Omental fat pad (tissue), 4 donors: ENCODE measurements around the gene CCNI. TPM values are rescaled to one million over a fixed set of nuclear protein-coding genes. Genes with fewer than 3 reads are reported as not detected.

Experiments
- ATAC-seq: fragments of 150-250 bp; one replicate; pipeline ENCODE4 v1.9.1; 2016; ENCODE audit warnings: mild to moderate bottlenecking, moderate library complexity; ENCODE audit not compliant: low FRiP score
- DNase-seq: peaks from one replicate; pipeline ENCODE4 v3.0.0-alpha.2; 2019; ENCODE audit warnings: low spot score
- total RNA-seq, 4 donors: library from RNA; depleted of rRNA; stranded (reverse); fragments of >200 nt; gene quantifications; one replicate each; pipeline ENCODE4 v1.1.0, GENCODE V29; 2016
- TF ChIP-seq, protein P1 (sequence below), 3 donors: fragments of 450-650 bp; IDR thresholded peaks; one replicate each; pipeline ENCODE4 v1.5.1; 2016 to 2017; ENCODE audit warnings: antibody characterized with exemption in 3 of 3, mild to moderate bottlenecking in 3 of 3, moderate library complexity in 2 of 3

CCNI gene
- total RNA-seq, 4 donors from 2014 or later, result 191 to 233 (median 199) TPM

DNA sequence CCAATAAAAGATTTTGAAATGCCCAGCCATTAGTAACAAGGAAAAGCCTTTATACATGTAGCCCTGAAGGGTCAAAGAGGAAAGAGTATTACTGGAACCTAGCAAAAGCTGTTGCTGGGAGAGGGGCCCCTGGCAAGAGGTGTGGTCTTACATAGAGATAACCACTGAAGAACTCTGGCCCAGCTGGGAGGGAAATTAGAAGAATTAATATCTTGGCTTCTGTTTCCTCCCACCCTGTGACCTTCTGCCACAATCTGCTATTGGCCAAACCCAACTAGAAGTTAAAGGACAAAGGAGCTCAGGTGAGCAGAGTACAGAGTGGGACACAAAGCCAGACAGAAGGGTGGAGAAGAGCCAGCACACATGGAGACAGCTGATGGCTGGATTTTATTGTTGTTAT, 41.9 kb upstream of the CCNI start:
- DNase-seq (no peak), ATAC-seq (no peak)
- TF ChIP-seq, protein P1, sequence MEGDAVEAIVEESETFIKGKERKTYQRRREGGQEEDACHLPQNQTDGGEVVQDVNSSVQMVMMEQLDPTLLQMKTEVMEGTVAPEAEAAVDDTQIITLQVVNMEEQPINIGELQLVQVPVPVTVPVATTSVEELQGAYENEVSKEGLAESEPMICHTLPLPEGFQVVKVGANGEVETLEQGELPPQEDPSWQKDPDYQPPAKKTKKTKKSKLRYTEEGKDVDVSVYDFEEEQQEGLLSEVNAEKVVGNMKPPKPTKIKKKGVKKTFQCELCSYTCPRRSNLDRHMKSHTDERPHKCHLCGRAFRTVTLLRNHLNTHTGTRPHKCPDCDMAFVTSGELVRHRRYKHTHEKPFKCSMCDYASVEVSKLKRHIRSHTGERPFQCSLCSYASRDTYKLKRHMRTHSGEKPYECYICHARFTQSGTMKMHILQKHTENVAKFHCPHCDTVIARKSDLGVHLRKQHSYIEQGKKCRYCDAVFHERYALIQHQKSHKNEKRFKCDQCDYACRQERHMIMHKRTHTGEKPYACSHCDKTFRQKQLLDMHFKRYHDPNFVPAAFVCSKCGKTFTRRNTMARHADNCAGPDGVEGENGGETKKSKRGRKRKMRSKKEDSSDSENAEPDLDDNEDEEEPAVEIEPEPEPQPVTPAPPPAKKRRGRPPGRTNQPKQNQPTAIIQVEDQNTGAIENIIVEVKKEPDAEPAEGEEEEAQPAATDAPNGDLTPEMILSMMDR (IDR thresholded peaks at IDR 0.05), result no peak

DNA sequence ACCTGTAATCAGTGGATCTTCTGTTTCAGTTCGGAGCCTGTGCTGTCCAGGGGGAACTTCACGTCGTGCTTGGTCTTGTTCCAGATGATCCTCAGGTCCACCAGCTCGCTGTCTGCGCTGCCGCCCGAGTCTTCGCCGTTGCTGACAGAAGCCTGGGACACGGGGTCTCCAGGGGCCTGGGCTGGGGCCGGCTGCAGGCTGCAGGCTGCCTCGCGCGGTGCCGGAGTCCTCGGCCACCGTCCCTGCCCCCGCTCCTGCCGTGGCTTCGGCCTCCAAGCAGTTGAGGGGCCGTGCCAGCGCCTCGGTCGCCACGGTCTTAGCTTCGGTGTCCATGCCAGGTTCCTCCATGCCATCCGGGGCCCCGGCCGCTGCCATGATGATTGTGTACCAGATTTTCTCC, 37.3 kb upstream of the CCNI start:
- no peak for ATAC-seq
- TF ChIP-seq, protein P1 (IDR thresholded peaks at IDR 0.05), result no peak
- no peak for DNase-seq

DNA sequence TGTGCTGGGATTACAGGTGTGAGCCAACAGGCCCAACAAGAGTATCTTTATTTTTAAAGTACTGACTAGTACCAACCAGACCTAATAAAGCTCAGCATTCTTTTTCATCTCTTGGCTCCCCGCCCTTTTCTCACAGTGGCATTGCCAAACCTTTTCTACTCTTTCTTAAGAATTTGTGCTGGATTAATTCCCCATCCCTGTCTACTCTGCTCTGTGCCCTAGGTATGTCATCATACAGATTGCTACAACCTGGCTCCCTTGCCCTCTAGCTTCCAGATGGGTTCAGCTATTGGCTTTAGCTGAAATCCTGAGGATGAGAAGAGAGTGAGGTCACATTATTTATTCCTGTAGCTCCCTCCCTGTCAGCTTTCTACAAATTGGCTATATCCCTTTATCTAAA, 34.9 kb upstream of the CCNI start:
- TF ChIP-seq, protein P1 (IDR thresholded peaks at IDR 0.05), result no peak
- ATAC-seq, result no peak
- no peak for DNase-seq

DNA sequence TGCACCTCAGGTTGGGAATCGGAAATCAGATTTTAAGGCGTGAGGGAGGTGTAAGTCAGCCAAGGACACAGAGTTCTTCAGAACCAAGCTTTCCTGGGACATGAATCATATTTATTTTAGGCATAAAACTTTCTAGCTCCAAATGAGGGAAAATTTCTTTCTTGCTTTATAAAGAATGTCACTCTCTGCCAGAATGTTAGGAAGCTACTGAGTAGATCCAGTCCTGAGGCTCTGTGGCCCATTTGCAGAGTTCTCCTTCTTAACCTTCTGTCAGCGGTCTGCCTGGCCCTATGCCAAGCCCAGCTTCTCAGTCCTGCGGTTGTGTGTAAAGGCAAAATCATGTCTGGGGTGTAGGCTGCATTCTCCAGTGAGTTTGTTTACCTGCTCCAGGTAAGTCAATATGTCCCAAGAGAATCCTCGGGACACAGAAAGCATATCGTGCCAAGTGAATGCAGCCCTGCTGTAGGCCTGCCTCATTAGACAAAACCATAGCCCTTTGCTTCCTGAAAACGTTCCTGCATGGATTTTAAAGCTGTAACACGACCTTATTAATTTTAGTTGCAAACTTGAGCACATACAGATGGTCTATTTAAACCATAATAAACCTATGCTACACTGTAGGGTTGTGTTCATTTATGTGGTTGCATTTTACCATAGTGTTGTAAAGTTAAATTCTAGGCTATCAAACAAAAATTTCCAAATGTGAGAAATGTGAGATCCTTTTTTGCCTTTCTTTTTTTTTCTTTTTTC, 29.2 kb upstream of the CCNI start:
- no peak for ATAC-seq
- no peak for DNase-seq
- TF ChIP-seq, protein P1 (IDR thresholded peaks at IDR 0.05), result no peak

DNA sequence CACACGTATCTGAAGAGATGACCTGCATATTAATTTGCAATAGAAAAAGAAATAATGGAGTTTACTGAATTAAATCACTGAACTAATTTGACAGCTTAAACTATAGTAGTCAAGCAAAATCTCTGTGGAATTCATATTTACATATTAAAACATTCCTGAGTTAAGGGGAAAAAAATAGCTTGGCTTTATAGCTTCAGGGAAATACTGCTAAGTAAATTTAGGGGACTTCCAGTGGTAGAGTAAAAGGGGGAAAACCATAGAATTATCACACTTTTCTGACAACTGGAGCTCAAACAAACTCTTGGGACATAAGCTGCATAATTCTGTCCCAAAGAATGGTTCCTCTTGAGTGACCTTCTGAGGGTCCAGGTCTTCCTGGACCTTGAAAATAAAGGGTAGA, 28.6 kb upstream of the CCNI start:
- DNase-seq (no peak), ATAC-seq (no peak)
- TF ChIP-seq, protein P1 (IDR thresholded peaks at IDR 0.05), result no peak

DNA sequence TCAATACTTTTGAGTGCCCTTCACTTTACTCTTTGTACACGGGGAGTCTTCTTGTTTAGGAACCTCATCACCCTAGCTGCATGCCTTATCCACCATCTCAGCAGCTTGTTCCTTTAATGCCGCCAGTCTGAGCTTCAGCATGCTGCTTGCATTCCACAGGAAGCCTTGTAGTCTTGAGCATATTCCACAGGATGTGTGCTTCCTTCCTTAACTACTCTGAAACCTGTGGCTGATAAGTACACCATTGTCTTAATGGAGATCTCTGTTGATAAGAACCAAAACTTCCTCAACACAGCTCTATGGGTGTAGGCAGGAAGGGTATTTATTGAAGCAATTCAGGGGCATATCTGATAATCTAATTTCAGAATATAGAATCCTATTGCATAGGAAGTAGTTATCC, 24.4 kb upstream of the CCNI start:
- TF ChIP-seq, protein P1 (IDR thresholded peaks at IDR 0.05), result no peak
- DNase-seq, result no peak
- no peak for ATAC-seq

DNA sequence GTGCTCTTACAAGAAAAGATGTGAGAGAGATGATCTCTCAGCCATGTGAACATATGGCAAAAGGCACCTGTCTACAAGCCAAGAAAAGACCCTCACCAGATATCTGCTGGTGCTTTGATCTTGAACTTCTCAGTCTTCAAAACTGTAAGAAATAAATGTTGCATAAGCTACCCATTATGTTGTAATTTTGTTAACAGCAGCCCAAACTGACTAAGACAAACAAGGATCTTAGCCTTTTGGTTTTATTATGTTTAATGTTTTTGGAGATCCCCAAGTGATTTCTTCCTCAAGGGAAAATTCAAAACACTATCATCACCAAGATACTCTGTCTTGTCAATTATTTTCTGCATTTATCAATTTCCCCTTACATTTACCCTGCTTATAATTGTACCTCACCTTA, 21.8 kb upstream of the CCNI start:
- DNase-seq (no peak), ATAC-seq (no peak)
- TF ChIP-seq, protein P1 (IDR thresholded peaks at IDR 0.05), result no peak
